AG09309 (cell line): ENCODE measurements around the gene SSUH2.
A peak's percentile ranks its signal among the peaks of the same experiment; 100 is the strongest.

Source experiments
- DNase-seq: peaks from one replicate; pipeline ENCODE4 v3.0.0-alpha.2; 2010; ENCODE audit warnings: low read depth
- H3K4me3 ChIP-seq: 2 replicates; pipeline ENCODE4 v1.5.1; 2011; ENCODE audit warnings: mild to moderate bottlenecking, low read depth, low read length, moderate library complexity; ENCODE audit not compliant: control insufficient read depth
- CTCF ChIP-seq: IDR thresholded peaks from 2 replicates; pipeline ENCODE4 v1.5.1; 2011; ENCODE audit warnings: mild to moderate bottlenecking, low read depth, low read length, inconsistent platforms; ENCODE audit not compliant: insufficient read depth, control insufficient read depth; ENCODE audit errors: missing control alignments

SSUH2 gene

GRCh38 chr3:8625991-8626390 lies 18.6 kb downstream of the SSUH2 start:
- H3K4me3 ChIP-seq = no peak overlapping the region
- no peak for TF ChIP-seq CTCF
- DNase-seq = no peak

DNA sequence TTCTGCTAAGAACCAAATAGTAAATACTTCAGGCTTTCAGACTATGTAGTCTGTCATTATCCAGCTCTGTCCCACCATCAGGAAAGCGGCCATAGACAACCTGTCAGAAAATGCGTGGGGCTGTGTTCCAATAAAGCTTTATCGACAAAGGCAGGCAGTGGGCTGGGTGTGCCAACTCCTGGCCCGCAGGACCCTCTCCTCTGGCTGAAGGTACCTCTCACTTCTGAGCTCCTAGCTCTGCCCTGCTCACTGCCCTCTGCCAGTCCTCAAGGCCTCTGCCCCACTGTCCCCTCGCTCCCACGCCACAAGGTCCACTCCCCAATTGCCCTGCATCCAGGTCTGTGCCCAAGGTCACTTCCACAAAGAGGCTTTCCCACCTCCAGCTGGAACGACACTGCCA lies 20.0 kb downstream of the SSUH2 start:
- no peak for TF ChIP-seq CTCF
- no peak overlapping the region for H3K4me3 ChIP-seq
- DNase-seq = no peak

- no peak for DNase-seq
- no peak overlapping the region for H3K4me3 ChIP-seq
- TF ChIP-seq CTCF = no peak
Observed at GRCh38 chr3:8623741-8624140, 20.9 kb downstream of the SSUH2 start.

DNA sequence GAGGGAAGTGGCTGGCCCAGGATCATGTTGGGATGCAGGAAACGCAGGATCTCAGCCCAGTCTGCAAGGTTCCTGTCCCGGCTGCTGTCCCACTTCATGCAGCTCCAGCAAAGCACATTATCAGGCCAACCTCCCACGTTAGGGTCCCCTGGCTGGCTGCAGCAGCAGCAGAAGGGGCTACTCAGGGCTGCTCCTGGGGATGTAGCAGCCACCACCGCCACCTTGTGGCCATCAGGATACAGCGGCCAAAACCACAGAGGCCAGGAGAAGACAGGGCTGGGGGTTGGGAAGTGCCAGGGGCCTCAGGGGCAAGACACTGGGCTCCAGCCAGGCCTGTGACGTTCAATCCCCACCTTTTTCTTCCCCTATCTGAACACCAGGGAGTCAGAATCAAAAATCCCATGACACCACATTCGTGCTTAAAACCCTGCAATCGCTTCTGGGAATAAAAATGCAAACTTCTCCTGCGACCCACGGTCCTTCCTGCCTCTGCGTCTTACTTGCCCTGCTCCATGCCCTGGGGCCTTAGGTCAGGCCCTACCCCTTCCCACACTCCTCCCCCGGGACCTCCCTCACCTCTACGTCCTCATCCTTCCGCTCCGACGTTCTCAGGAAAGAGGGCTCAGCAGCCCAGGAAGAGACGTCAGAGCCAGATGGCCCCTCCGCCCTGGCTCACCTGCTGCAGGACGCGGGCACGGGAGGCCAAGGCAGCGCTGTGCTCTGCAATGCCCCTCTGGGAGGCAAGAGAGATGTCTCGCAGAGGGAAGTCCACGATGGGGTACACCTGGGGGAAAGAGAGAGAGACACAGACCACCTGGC lies 21.5 kb downstream of the SSUH2 start:
- TF ChIP-seq CTCF = peak; percentile 98
- no peak overlapping the region for H3K4me3 ChIP-seq
- no peak for DNase-seq

- no peak overlapping the region for H3K4me3 ChIP-seq
- no peak for TF ChIP-seq CTCF
- peak; percentile 84 for DNase-seq
Observed at GRCh38 chr3:8621872-8622271, 22.7 kb downstream of the SSUH2 start.

DNA sequence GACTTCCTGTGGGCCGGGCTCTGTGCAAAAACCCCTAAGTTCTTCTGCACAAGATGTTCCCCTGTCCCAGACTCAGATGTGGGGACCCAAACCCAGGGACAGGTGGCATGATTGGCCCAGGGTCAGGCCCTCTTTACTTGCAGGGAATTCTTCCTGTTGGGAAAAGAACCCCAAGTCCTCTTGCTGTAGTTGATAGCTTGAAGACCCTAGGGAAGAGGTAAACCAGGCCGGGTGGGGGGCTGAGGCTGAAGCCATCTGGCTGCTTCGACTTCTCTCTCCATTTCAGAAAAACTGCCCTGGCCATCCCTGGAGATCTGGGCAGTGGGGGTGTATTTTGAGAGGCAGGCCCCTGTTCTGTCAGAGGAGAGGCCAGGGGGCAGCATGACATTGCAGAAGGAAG lies 23.5 kb downstream of the SSUH2 start:
- no peak for DNase-seq
- no peak for TF ChIP-seq CTCF
- H3K4me3 ChIP-seq = no peak overlapping the region
